ENCODE measurements around the gene ARHGEF16. TPM values are rescaled to one million over a fixed set of nuclear protein-coding genes. Genes with fewer than 3 reads are reported as not detected.
A peak's percentile ranks its signal among the peaks of the same experiment; 100 is the strongest.

ARHGEF16 gene
- total RNA-seq, 4 donors from 2014 or later, result 0.42 to 0.98 (median 0.69) TPM

GRCh38 chr1:3411806-3412205, 42.7 kb upstream of the ARHGEF16 start:
- no peak for DNase-seq (ENCODE audit: extremely low spot score)
- intact Hi-C loops (cut with DNase I), result no loop called here
- H3K4me3 ChIP-seq, result no peak overlapping the region
- no peak overlapping the region for H3K27ac ChIP-seq (replicated peaks in 1 of 4)
- WGBS, result 84% methylated on average over 13 of the region's 30 CpGs
- H3K9me3 ChIP-seq, result peaks cover 0 to 10% (median 4%) of the 10 kb centered on the region in 4 donors
- peaks cover 0 to 87% (median 0%) of the 10 kb centered on the region in 4 donors for H3K27me3 ChIP-seq
- peaks cover 5 to 16% (median 9%) of the 10 kb centered on the region in 4 donors for H3K4me1 ChIP-seq
- peaks cover 0 to 16% (median 0%) of the 10 kb centered on the region in 4 donors for H3K36me3 ChIP-seq
- TF ChIP-seq POLR2AphosphoS5 (IDR thresholded peaks at IDR 0.05) (no peak), POLR2A (IDR thresholded peaks at IDR 0.05; ENCODE audit: low read depth) (no peak), EP300 (IDR thresholded peaks at IDR 0.05) (no peak), CTCF (IDR thresholded peaks at IDR 0.05) (no peak)

GRCh38 chr1:3412376-3412775, 42.1 kb upstream of the ARHGEF16 start:
- H3K27me3 ChIP-seq, result peaks cover 0 to 85% (median 0%) of the 10 kb centered on the region in 4 donors
- TF ChIP-seq CTCF (IDR thresholded peaks at IDR 0.05) (no peak), POLR2A (IDR thresholded peaks at IDR 0.05; ENCODE audit: low read depth) (no peak), EP300 (IDR thresholded peaks at IDR 0.05) (no peak), POLR2AphosphoS5 (IDR thresholded peaks at IDR 0.05) (no peak)
- peaks cover 0 to 11% (median 0%) of the 10 kb centered on the region in 4 donors for H3K36me3 ChIP-seq
- intact Hi-C loops (cut with DNase I), result no loop called here
- no peak overlapping the region for H3K4me3 ChIP-seq
- no peak overlapping the region for H3K27ac ChIP-seq (replicated peaks in 1 of 4)
- H3K9me3 ChIP-seq, result peaks cover 0 to 16% (median 6%) of the 10 kb centered on the region in 4 donors
- WGBS, result 93% methylated on average over 22 of the region's 33 CpGs
- H3K4me1 ChIP-seq, result peaks cover 5 to 16% (median 9%) of the 10 kb centered on the region in 4 donors
- no peak for DNase-seq (ENCODE audit: extremely low spot score)

GRCh38 chr1:3413975-3414710, 40.3 kb upstream of the ARHGEF16 start:
- Histone ChIP-seq H3K9me3 (peaks cover 0 to 22% (median 6%) of the 10 kb centered on the region in 4 donors), H3K27me3 (peaks cover 0 to 88% (median 3%) of the 10 kb centered on the region in 4 donors), H3K36me3 (peaks cover 0 to 21% (median 0%) of the 10 kb centered on the region in 4 donors), H3K4me3 (no peak overlapping the region), H3K27ac (replicated peaks in 1 of 4) (no peak overlapping the region), H3K4me1 (peaks cover 7 to 19% (median 11%) of the 10 kb centered on the region in 4 donors)
- no peak for DNase-seq (ENCODE audit: extremely low spot score)
- 95% methylated on average over 26 of the region's 34 CpGs for WGBS
- intact Hi-C loops (cut with DNase I), result no loop called here
- TF ChIP-seq EP300 (IDR thresholded peaks at IDR 0.05) (no peak), CTCF (IDR thresholded peaks at IDR 0.05) (no peak), POLR2A (IDR thresholded peaks at IDR 0.05; ENCODE audit: low read depth) (no peak), POLR2AphosphoS5 (IDR thresholded peaks at IDR 0.05) (no peak)

GRCh38 chr1:3415260-3416090, 39.0 kb upstream of the ARHGEF16 start:
- peak overlapping the region in 1 of 4 donors; percentile 42 for H3K27ac ChIP-seq (replicated peaks in 1 of 4)
- no peak for DNase-seq (ENCODE audit: extremely low spot score)
- peaks cover 7 to 15% (median 12%) of the 10 kb centered on the region in 4 donors for H3K4me1 ChIP-seq
- TF ChIP-seq EP300 (IDR thresholded peaks at IDR 0.05), result no peak
- TF ChIP-seq POLR2AphosphoS5 (IDR thresholded peaks at IDR 0.05), result peak in 1 of 2 donors; percentile 21
- no peak for TF ChIP-seq CTCF (IDR thresholded peaks at IDR 0.05)
- H3K36me3 ChIP-seq, result peaks cover 0 to 22% (median 0%) of the 10 kb centered on the region in 4 donors
- H3K27me3 ChIP-seq, result peaks cover 0 to 97% (median 3%) of the 10 kb centered on the region in 4 donors
- 75% methylated on average over 33 of the region's 39 CpGs for WGBS
- H3K9me3 ChIP-seq, result peaks cover 0 to 22% (median 8%) of the 10 kb centered on the region in 4 donors
- H3K4me3 ChIP-seq, result no peak overlapping the region
- intact Hi-C loops (cut with DNase I), result no loop called here
